ENCODE measurements around the gene CCDC24. TPM values are rescaled to one million over a fixed set of nuclear protein-coding genes. Genes with fewer than 3 reads are reported as not detected.

Gene CCDC24
- total and polyA plus RNA-seq, 2 of the 13 experiments (the other 11 are each of a cell fraction or from before 2014, with no cell fraction given) = 1.4 to 2.9 TPM

GRCh38 chr1:43949678-43950077, 41.7 kb upstream of the CCDC24 start:
- no peak overlapping the region for H3K4me2 ChIP-seq (ENCODE audit: low read depth, low read length)
- no peak for FAIRE-seq
- no peaks in the 10 kb centered on the region; a peak in 1 of 5 replicates for H3K36me3 ChIP-seq (replicated peaks in 1 of 2; ENCODE audit: control insufficient read depth in 1 of 2, insufficient read depth in 2 of 2, low read length in 2 of 2)
- H3K4me1 ChIP-seq (ENCODE audit: insufficient read depth, low read length) = peaks cover 25% of the 10 kb centered on the region
- H4K20me1 ChIP-seq (ENCODE audit: insufficient read depth, low read length) = no peaks in the 10 kb centered on the region
- no peak for ATAC-seq
- H3K9me3 ChIP-seq (ENCODE audit: low read length) = no peaks in the 10 kb centered on the region
- TF ChIP-seq PLSCR1 (CRISPR knock-in tag; IDR thresholded peaks at IDR 0.05; ENCODE audit: borderline replicate concordance) (no peak), ZNF775 (CRISPR knock-in tag; IDR thresholded peaks at IDR 0.05; ENCODE audit: borderline replicate concordance) (no peak), AGO2 (optimal IDR thresholded peaks at IDR 0.05; ENCODE audit: low read depth, low read length) (peak; percentile 26), RNF2 (conservative IDR thresholded peaks at IDR 0.05; ENCODE audit: low read depth) (no peak), ZNF207 (IDR thresholded peaks at IDR 0.05; ENCODE audit: borderline replicate concordance) (no peak)
- intact Hi-C loops (cut with micrococcal nuclease; ENCODE audit: unreplicated experiment) (loop anchor here (5.0 kb wide), 1 partner anchor 242 kb away; the partner anchor contains the start of gene ST3GAL3), in situ Hi-C loops (cut with HindIII; ENCODE audit: extremely low pct_ligation_motif_present, low pct_unique_long_range_greater_than_20kb) (no loop called here)
- H3K27ac ChIP-seq (ENCODE audit: extremely low read length, insufficient read depth, low read length) = no peak overlapping the region
- BruUV-seq (replicated peaks) = no TSS peak
- no peak for DNase-seq (ENCODE audit: low spot score)
- peaks cover 11% of the 10 kb centered on the region for H3K79me2 ChIP-seq (ENCODE audit: insufficient read depth, low read length)
- H3K27me3 ChIP-seq (ENCODE audit: control insufficient read depth in 1 of 2, insufficient read depth in 2 of 2, low read length in 2 of 2) = no peaks in the 10 kb centered on the region; a peak in 1 of 5 replicates
- no peak overlapping the region for H3K9ac ChIP-seq (ENCODE audit: insufficient read depth, low read depth, low read length)
- WGBS (ENCODE audit: low lambda C conversion rate) = 100% methylated on average over 1 of the region's 13 CpGs
- POLR2A ChIA-PET = interaction anchor here (1.3 to 5.0 kb wide), 2 partner anchors 14 to 20 kb away, joined by 3 to 38 read pairs; partner anchors contain the start of gene DPH2
- no peak overlapping the region for H2AFZ ChIP-seq (ENCODE audit: low read length)
- CTCF ChIA-PET (ENCODE audit: low intra/inter-chr PET ratio, low total read pairs) = no interaction called here
- no peak overlapping the region for H3K4me3 ChIP-seq (replicated peaks in 1 of 3; ENCODE audit: insufficient read depth in 1 of 3, low read depth in 2 of 3, low read length in 3 of 3)

GRCh38 chr1:43951021-43951985, 40.1 kb upstream of the CCDC24 start:
- H3K79me2 ChIP-seq (ENCODE audit: insufficient read depth, low read length) = peaks cover 11% of the 10 kb centered on the region
- ChIA-PET POLR2A (interaction anchor here (1.3 kb wide), 1 partner anchor 19 kb away, joined by 3 read pairs; the partner anchor contains the start of gene DPH2), CTCF (ENCODE audit: low intra/inter-chr PET ratio, low total read pairs) (no interaction called here)
- DNase-seq (ENCODE audit: low spot score) = no peak
- H3K4me3 ChIP-seq (replicated peaks in 1 of 3; ENCODE audit: insufficient read depth in 1 of 3, low read depth in 2 of 3, low read length in 3 of 3) = no peak overlapping the region
- intact Hi-C loops (cut with micrococcal nuclease; ENCODE audit: unreplicated experiment) (no loop called here), in situ Hi-C loops (cut with HindIII; ENCODE audit: extremely low pct_ligation_motif_present, low pct_unique_long_range_greater_than_20kb) (no loop called here)
- H2AFZ ChIP-seq (ENCODE audit: low read length) = no peak overlapping the region
- FAIRE-seq = no peak
- no peaks in the 10 kb centered on the region; a peak in 1 of 5 replicates for H3K27me3 ChIP-seq (ENCODE audit: control insufficient read depth in 1 of 2, insufficient read depth in 2 of 2, low read length in 2 of 2)
- H3K36me3 ChIP-seq (replicated peaks in 1 of 2; ENCODE audit: control insufficient read depth in 1 of 2, insufficient read depth in 2 of 2, low read length in 2 of 2) = peaks cover 0 to under 1% of the 10 kb centered on the region in 2 experiments; a peak in 1 of 5 replicates
- no peaks in the 10 kb centered on the region for H3K9me3 ChIP-seq (ENCODE audit: low read length)
- no peaks in the 10 kb centered on the region for H4K20me1 ChIP-seq (ENCODE audit: insufficient read depth, low read length)
- H3K4me1 ChIP-seq (ENCODE audit: insufficient read depth, low read length) = peaks cover 14% of the 10 kb centered on the region
- H3K27ac ChIP-seq (ENCODE audit: extremely low read length, insufficient read depth, low read length) = no peak overlapping the region
- H3K9ac ChIP-seq (ENCODE audit: insufficient read depth, low read depth, low read length) = no peak overlapping the region
- no peak overlapping the region for H3K4me2 ChIP-seq (ENCODE audit: low read depth, low read length)
- ATAC-seq = no peak
- WGBS (ENCODE audit: low lambda C conversion rate) = 99% methylated on average over 4 of the region's 4 CpGs
- no TSS peak for BruUV-seq (replicated peaks)
- TF ChIP-seq NR1H2 (CRISPR knock-in tag; IDR thresholded peaks at IDR 0.05; ENCODE audit: borderline replicate concordance, low read depth) (no peak), ELF3 (CRISPR knock-in tag; IDR thresholded peaks at IDR 0.05) (no peak), ZBTB8A (CRISPR knock-in tag; IDR thresholded peaks at IDR 0.05; ENCODE audit: borderline replicate concordance, low read depth) (no peak), ZNF839 (CRISPR knock-in tag; IDR thresholded peaks at IDR 0.05; ENCODE audit: borderline replicate concordance) (no peak), FOXO4 (CRISPR knock-in tag; conservative IDR thresholded peaks at IDR 0.05) (no peak), MED1 (CRISPR knock-in tag; IDR thresholded peaks at IDR 0.05) (no peak), HDAC1 (CRISPR knock-in tag; IDR thresholded peaks at IDR 0.05) (no peak), E2F1 (CRISPR knock-in tag; IDR thresholded peaks at IDR 0.05) (no peak)

Data from HepG2 (cell line).